Skeletal muscle satellite cell (primary cell): ENCODE measurements around the gene TAX1BP1.

Experiments
- H3K27me3 ChIP-seq: 2 replicates; pipeline ENCODE4 v1.7.0; 2013; ENCODE audit warnings: low read length; ENCODE audit not compliant: control insufficient read depth, insufficient read depth
- H3K36me3 ChIP-seq: 2 replicates; pipeline ENCODE4 v1.7.0; 2013; ENCODE audit warnings: mild to moderate bottlenecking, control low read depth, low read length; ENCODE audit not compliant: insufficient read depth
- H3K4me1 ChIP-seq: 2 replicates; pipeline ENCODE4 v1.7.0; 2013; ENCODE audit warnings: low read length; ENCODE audit not compliant: control insufficient read depth, insufficient read depth
- H3K4me2 ChIP-seq: 2 replicates; pipeline ENCODE4 v1.7.0; 2013; ENCODE audit warnings: mild to moderate bottlenecking, low read length
- H3K4me3 ChIP-seq: 2 replicates; pipeline ENCODE4 v1.7.0; 2013; ENCODE audit warnings: low read length
- H3K9ac ChIP-seq: 2 replicates; pipeline ENCODE4 v1.7.0; 2013; ENCODE audit warnings: mild to moderate bottlenecking, low read depth, low read length, moderate library complexity
- H3K9me3 ChIP-seq: replicated peaks from 2 replicates; pipeline ENCODE4 v1.7.0; 2013; ENCODE audit warnings: mild to moderate bottlenecking, control low read depth, low read length

Gene TAX1BP1

DNA sequence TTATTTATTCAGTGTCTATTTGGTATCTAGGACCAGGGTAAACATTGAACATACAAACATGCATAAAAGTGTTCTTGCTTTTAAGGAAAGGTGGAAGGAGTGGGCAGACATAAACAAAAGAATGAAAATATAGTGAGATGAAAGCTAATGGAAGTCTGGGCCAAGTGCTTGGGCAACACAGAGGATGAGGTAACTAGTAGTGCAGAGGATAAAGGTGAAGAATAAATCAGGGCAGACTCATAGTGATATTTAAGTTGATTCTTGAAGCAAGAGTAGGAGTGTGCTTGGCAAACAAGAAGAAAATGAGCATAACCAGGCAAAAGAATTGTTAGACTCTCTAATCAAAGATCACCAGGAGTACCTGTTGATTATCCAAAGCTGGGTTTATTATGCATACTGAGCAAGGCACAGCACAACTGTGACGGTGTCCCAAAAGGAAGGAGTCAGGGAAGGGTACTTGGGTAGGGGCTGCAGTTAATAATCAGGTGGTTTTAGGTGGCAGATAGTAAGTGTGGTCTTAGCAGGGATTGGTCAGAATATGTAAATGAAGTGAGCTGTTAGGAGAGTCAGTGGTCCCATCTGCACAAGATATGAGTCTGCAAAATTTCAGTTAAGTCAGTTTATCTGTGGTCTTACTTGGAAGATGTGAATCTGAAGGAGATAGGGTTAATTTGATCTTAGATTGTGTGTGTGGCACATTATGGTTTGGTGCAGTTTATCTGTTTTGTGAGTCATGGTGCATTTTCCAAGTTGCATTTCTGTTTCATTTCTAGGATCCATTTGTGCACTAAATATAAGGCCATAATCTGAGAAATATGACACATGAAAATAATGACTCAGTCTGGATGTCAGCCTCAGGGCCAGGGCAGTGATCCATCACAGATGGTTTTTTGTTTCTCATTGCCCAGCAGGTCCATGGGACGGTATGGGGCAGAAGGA lies 30.6 kb upstream of the TAX1BP1 start:
- H3K9ac ChIP-seq = no peak overlapping the region
- no peaks in the 10 kb centered on the region for H3K36me3 ChIP-seq
- H3K4me3 ChIP-seq = peak overlapping the region; percentile 1

DNA sequence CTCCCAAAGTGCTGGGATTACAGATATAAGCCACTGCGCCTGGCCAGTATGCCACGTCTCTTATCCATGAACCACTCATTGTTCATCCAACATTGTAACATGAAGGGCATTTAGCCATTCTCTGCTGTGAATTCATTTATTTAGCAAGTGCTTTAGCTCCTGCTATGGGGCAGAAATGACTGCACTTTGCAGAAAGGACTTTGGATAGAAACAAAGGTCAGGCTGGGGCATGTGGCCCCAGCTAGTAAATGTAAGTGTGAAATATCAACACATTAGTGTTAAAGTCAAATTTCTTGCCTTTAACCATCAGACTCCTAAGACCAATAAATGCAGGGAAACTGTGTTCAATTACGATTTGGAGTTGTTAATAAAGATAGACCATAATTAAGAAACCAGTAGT lies 27.7 kb upstream of the TAX1BP1 start:
- H3K9ac ChIP-seq = no peak overlapping the region
- H3K27me3 ChIP-seq = no peaks in the 10 kb centered on the region

More for the DNA sequence above, 30.6 kb upstream of the TAX1BP1 start:
- Histone ChIP-seq H3K4me1 (peaks cover 12% of the 10 kb centered on the region), H3K27me3 (no peaks in the 10 kb centered on the region), H3K9me3 (no peaks in the 10 kb centered on the region), H3K4me2 (peak overlapping the region; percentile 30)

DNA sequence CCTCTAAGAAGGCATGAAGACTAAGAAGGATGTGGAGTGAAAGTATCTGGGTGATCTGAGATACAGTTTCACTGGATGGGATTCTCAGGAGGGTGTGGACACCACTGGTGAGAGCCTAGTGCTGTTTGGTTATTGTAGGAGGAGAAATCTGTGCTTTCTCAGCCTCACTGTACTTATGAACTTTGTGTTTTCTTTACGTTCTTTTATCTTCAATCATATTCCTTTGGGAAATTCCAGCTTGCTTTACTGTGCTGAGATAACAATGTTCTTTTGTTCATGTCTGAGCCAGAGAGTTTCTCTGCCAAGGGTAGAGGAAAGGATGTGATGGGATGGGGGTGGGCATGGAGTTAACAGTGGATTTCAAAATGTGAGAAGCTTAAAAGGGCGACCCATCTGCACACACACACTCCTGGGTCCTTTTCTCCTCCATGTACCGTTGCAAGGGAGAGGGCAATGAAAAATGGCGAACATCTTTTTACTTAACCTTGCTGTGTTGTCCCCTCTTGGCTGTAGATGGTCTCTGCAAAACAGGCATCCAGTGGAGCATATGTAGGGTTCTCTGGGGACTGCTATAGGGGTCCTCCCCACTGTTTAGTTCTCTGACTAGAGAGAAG lies 25.0 kb upstream of the TAX1BP1 start:
- H3K4me1 ChIP-seq = no peaks in the 10 kb centered on the region
- no peaks in the 10 kb centered on the region for H3K9me3 ChIP-seq
- H3K4me3 ChIP-seq = no peak overlapping the region
- H3K9ac ChIP-seq = no peak overlapping the region
- H3K36me3 ChIP-seq = no peaks in the 10 kb centered on the region
- no peaks in the 10 kb centered on the region for H3K27me3 ChIP-seq
- H3K4me2 ChIP-seq = no peak overlapping the region

More for the DNA sequence above, 27.7 kb upstream of the TAX1BP1 start:
- peaks cover 12% of the 10 kb centered on the region for H3K4me1 ChIP-seq
- no peak overlapping the region for H3K4me2 ChIP-seq
- no peak overlapping the region for H3K4me3 ChIP-seq
- no peaks in the 10 kb centered on the region for H3K36me3 ChIP-seq
- H3K9me3 ChIP-seq = no peaks in the 10 kb centered on the region

DNA sequence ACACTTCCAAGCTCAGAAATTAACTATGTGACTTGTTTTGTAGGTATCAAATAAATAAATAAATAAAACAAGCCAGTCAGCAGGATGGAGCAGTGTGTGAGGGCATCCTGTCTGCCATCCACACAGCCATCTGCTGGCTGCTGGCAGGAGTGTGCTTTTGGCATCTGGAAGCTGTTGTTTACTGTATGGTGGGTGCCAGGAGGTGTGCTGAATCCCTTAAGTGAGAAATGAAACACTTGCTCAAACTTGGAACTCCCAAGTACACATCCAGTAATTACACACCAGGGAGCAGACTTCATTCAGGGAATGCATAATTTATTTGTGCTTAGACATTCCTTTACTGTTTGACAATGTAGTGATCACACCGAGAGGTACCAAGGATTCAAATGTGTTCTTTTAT lies 16.9 kb upstream of the TAX1BP1 start:
- no peaks in the 10 kb centered on the region for H3K36me3 ChIP-seq
- no peak overlapping the region for H3K4me2 ChIP-seq
- no peak overlapping the region for H3K9ac ChIP-seq
- no peaks in the 10 kb centered on the region for H3K9me3 ChIP-seq
- H3K27me3 ChIP-seq = no peaks in the 10 kb centered on the region
- no peaks in the 10 kb centered on the region for H3K4me1 ChIP-seq
- no peak overlapping the region for H3K4me3 ChIP-seq

DNA sequence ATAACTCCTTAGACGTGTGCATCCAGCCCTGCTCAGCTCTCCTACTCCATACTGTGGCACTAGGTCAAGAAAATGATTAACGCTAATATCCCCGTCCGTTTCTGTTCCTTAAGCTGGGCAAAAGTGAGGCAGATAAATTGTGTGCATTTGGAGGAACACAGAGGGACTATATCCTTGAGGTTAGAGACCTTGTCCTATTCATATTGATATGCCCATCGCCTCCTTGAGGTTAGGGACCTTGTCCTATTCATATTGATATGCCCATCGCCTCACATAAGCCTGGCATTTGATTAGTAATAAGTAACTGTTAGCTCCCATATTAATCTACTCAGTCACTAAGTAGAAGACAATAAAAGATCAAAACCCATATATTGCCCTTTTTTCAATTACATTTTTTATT lies 12.9 kb upstream of the TAX1BP1 start:
- Histone ChIP-seq H3K27me3 (no peaks in the 10 kb centered on the region), H3K9ac (no peak overlapping the region), H3K4me3 (no peak overlapping the region), H3K9me3 (no peaks in the 10 kb centered on the region), H3K36me3 (no peaks in the 10 kb centered on the region), H3K4me2 (no peak overlapping the region), H3K4me1 (no peaks in the 10 kb centered on the region)

DNA sequence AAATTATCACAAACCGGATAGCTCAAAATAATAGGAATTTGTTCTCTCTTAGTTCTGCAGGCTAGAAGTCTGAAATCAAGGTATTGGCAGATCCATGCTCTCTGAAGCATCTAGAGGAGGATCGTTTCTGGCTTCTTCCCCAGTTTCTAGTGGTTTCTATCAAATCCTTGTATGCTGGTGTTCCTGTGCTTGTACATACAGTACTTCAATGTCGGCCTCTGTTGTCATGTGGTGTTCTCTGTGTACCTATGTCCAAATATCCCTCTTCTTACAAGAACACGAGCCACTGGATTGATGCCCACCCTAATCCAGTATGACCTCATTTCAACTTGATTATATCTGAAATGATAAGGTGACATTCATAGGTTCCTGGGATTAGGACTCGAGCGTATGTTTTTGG lies 9.8 kb upstream of the TAX1BP1 start:
- H3K9ac ChIP-seq = no peak overlapping the region
- H3K27me3 ChIP-seq = no peaks in the 10 kb centered on the region
- H3K4me1 ChIP-seq = no peaks in the 10 kb centered on the region
- no peaks in the 10 kb centered on the region for H3K9me3 ChIP-seq
- no peak overlapping the region for H3K4me2 ChIP-seq
- no peaks in the 10 kb centered on the region for H3K36me3 ChIP-seq
- H3K4me3 ChIP-seq = no peak overlapping the region

DNA sequence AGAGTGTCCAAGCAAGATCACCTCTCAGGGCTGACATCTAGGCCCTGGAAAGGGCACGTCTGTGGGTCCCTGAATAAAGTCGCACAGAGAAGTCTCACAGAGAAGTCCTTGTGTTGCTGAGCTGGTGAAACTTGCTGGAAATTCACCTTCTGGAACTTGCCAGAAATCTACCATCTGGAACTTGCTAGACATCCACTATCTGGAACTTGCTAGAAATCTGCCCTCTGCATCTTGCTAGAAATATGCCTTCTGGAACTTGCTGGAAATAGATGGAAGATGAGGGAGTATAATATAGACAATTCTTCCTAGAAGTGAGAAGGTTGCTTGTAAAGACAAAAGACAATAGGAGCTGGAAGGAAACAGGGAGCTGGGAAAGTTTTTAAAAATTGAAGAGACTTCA lies 5.4 kb upstream of the TAX1BP1 start:
- Histone ChIP-seq H3K4me2 (no peak overlapping the region), H3K36me3 (no peaks in the 10 kb centered on the region), H3K9ac (no peak overlapping the region), H3K27me3 (no peaks in the 10 kb centered on the region), H3K9me3 (no peaks in the 10 kb centered on the region), H3K4me3 (no peak overlapping the region), H3K4me1 (peaks cover 4% of the 10 kb centered on the region)

DNA sequence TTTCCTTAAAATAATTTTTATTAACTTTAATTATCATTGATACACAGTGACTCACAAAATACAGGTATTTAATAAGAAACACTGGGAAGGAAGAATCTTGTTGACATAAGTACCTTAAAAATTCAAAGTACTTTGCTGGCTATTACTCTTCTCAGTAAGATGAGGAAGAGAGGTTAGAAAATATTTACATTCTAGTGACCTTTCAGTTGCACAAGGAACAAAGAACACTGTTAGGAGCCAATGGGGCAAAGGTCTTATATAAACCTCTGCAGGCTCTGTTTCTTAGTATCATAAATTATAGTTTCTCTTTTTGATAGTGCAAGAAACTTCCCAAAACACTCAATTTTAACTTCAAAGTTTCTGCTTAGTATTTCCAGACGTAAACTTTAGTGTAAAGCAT lies 4.8 kb upstream of the TAX1BP1 start:
- Histone ChIP-seq H3K9me3 (no peaks in the 10 kb centered on the region), H3K27me3 (no peaks in the 10 kb centered on the region), H3K9ac (no peak overlapping the region), H3K4me1 (peaks cover 4% of the 10 kb centered on the region), H3K36me3 (no peaks in the 10 kb centered on the region), H3K4me3 (no peak overlapping the region), H3K4me2 (no peak overlapping the region)

DNA sequence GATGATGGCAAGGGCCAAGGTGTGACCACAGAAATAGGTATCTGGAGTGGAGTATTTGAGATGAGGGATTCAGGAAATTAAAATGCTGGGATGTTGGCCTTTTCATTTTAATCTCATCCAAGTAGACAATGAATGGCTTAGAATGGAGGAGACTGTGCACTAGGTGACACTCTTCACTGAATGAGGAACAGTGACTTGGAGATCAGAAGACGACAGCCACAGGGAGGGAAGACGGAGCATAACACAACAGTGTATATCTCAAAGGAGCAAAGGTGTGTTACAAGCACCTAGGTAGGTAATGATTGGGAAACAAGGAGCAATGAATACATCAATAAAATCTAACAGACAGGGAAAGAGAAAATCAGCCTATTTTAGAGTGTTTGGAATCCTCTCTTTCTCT lies 4.1 kb upstream of the TAX1BP1 start:
- Histone ChIP-seq H3K36me3 (no peaks in the 10 kb centered on the region), H3K4me2 (no peak overlapping the region), H3K9me3 (no peaks in the 10 kb centered on the region), H3K9ac (no peak overlapping the region), H3K27me3 (no peaks in the 10 kb centered on the region), H3K4me1 (peaks cover 4% of the 10 kb centered on the region), H3K4me3 (no peak overlapping the region)

DNA sequence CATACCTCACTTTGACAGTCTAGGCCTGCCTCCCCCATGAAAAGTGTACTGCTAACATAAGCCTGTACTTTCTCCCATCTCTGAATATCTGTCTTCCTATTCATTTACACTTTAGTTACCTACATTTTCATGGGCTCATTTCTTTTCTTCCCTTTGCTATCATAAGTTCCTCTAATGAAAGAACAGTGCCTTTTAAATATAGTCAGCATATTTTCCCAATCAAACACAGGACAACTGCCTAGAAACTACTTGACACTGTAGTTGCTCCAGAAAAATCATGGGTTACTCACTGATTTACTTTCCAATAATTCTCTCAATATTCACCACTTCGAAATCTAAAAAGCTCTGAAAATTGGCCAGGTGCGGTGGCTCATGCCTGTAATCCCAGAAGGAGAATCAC lies 2.8 kb upstream of the TAX1BP1 start:
- Histone ChIP-seq H3K9ac (no peak overlapping the region), H3K4me3 (no peak overlapping the region), H3K9me3 (no peaks in the 10 kb centered on the region), H3K27me3 (no peaks in the 10 kb centered on the region), H3K4me1 (peaks cover 7% of the 10 kb centered on the region), H3K4me2 (no peak overlapping the region), H3K36me3 (no peaks in the 10 kb centered on the region)

DNA sequence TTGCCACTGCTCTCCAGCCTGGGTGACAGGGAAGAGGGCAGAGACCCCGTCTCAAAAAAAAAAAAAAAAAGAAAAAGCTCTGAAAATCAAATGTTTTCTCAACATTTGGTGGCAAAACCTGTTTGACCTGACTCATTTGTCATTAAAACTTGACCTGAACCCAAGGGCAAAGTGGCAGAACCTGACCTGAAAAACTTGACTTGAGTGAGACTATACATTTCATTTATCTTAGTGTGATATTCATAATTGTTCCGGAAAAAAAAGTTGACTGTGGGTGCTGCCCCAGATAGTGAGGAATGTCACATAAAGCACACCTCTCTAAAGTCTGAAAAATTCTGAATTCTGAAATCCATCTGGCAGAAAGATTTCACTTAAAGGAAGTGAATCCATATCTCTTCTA lies 2.3 kb upstream of the TAX1BP1 start:
- Histone ChIP-seq H3K36me3 (no peaks in the 10 kb centered on the region), H3K27me3 (no peaks in the 10 kb centered on the region), H3K4me3 (no peak overlapping the region), H3K4me1 (peaks cover 7% of the 10 kb centered on the region), H3K9ac (no peak overlapping the region), H3K9me3 (no peaks in the 10 kb centered on the region), H3K4me2 (no peak overlapping the region)
